Measurements from ENCODE around the gene LDLR. TPM values are rescaled to one million over a fixed set of nuclear protein-coding genes. Genes with fewer than 3 reads are reported as not detected.

The LDLR gene
- 266 and 278 TPM in 2 replicates for total RNA-seq

DNA sequence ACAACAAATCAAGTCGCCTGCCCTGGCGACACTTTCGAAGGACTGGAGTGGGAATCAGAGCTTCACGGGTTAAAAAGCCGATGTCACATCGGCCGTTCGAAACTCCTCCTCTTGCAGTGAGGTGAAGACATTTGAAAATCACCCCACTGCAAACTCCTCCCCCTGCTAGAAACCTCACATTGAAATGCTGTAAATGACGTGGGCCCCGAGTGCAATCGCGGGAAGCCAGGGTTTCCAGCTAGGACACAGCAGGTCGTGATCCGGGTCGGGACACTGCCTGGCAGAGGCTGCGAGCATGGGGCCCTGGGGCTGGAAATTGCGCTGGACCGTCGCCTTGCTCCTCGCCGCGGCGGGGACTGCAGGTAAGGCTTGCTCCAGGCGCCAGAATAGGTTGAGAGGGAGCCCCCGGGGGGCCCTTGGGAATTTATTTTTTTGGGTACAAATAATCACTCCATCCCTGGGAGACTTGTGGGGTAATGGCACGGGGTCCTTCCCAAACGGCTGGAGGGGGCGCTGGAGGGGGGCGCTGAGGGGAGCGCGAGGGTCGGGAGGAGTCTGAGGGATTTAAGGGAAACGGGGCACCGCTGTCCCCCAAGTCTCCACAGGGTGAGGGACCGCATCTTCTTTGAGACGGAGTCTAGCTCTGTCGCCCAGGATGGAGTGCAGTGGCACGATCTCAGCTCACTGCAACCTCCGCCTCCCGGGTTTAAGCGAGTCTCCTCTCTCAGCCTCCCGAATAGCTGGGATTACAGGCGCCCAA lies at the start of gene LDLR:
LDLR (plus strand) TSS at position 210 of the 760 bp plus-strand sequence; CDS start at position 296, 86 bp downstream.

DNA sequence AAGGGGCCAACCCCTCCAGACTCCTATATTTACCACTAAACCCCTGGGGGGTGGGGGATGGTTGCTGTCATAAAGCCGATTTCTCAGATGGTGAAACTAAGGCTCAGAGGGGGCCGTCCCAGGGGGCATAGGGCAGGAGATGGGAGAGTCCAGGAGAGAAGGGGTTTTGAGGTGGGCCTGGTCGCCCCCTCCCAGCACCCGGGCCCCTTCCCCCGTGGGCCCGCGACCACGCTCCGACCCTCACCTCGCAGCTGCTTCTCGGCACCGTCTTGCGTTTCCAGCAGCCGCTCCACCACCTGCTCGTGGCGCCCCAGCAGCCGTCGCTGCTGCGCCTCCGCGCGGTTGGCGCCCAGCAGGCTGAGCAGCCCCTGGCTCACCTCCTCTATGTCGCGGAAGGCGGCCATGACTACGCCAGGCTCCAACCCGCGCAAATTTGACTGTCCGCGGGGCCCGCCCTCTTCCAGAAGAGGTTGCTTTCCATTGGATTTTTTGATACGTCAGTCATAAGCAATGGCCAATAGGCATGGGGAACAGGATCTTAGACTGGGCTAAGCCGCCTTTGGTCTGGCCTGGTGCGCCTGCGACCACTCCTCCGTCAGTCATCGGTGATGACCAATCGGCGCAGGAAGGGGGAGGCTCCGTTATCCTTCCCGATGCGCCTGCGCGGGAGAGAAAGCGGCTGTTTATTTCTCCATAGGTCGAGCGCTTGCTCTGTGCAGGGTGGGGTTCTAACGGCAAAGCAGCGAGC lies 66.3 kb downstream of the LDLR start, which contains the start of gene SPC24:
SPC24 (minus strand) TSS at position 410 of the 748 bp plus-strand sequence; CDS start at position 404, 6 bp downstream.

Other genes starting within 250 kb of the LDLR start
- 0.15 and 0.17 TPM in 2 replicates for gene C19orf38, start 241.0 kb upstream of the LDLR start, total RNA-seq
- gene CARM1, start 217.9 kb upstream of the LDLR start, total RNA-seq, result 41.0 and 43.9 TPM in 2 replicates
- gene YIPF2, start 160.8 kb upstream of the LDLR start, total RNA-seq, result 83.4 and 94.5 TPM in 2 replicates
- 23.9 and 30.0 TPM in 2 replicates for gene TIMM29, start 160.7 kb upstream of the LDLR start, total RNA-seq
- 85.2 and 97.4 TPM in 2 replicates for gene SMARCA4, start 128.4 kb upstream of the LDLR start, total RNA-seq
- gene SPC24, start 66.3 kb downstream of the LDLR start, total RNA-seq, result 71.6 and 83.8 TPM in 2 replicates
- 168 and 234 TPM in 2 replicates for gene KANK2, start 108.1 kb downstream of the LDLR start, total RNA-seq
- gene ANGPTL8, start 150.2 kb downstream of the LDLR start, total RNA-seq, result not detected in 2 replicates
- gene DOCK6, start 173.1 kb downstream of the LDLR start, total RNA-seq, result 7.1 and 10.8 TPM in 2 replicates
- gene TSPAN16, start 206.7 kb downstream of the LDLR start, total RNA-seq, result not detected in 2 replicates